Measurements from ENCODE around the gene SRMS.

SRMS gene

DNA sequence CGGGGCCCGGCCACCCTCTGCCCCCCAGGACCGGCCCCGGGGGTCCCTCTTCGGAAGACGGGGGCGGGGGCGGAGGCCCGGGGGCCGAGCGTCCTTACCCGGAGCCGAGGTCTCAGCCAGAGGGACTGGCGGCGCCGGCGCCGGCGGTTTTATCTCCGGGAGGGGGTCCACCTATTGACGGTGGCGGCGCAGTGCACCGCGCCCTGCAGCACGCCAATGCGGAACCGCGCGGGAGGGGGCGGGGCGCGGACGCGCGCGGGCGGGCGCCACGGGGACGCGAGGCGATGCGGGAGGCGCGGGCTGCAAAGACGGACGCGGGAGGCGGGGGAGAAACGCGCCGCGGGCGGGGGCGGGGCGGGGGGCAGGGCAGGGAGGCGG is 48.6 kb downstream of the SRMS start, which contains the start of gene EEF1A2:
TSS of gene EEF1A2 (minus strand) at position 124 of the 378 bp plus-strand sequence. CDS start 1,320 bp downstream, outside the sequence.
- no peak for DNase-seq

DNA sequence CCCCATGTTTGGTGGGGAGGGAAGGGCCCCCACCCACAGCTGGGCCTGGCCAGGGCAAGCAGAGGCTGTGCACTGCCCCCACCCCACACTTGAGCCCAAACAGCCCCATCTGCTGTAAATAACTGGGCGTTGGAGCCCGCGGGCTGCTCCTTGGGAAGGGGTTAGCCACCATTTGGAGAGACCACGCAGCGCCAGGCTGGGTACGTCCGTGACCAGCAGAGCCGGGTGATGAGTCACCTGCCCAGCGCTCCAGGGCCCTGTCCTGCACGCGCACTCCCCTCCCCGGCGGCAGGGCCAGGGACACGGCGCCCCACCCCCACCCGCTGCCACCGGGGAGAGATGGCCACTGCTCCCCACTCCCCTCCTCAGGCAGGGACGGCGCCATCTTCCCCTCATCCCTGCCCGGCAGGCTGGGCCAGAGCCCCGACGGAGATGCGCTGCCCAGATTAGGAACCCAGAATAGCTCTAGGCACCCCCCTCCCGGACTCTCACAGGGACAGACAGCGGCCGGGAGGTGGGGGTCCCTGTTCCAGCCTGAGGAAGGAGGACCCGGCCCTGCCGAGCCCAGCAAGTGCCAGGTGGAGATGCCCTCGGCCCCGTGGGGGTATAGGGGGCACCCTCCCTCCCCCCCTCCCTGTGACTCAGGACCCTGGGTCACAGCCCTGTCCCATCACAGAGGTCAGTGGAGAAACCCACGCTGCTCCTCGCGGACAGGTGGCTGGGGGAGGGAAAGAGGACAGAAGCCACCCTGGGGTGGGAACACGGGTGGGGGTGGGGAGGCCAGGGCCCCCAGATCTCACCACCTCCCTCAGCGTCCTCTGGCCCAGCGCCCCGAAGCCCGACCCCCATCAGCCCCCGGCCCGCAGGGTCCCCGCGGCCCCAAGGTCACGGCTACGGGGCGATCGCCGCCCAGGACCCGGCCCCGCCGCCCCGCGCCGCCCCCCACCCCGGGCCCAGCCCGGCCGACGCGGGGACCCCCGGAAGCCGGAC is 49.3 kb downstream of the SRMS start:
- DNase-seq: no peak

DNA sequence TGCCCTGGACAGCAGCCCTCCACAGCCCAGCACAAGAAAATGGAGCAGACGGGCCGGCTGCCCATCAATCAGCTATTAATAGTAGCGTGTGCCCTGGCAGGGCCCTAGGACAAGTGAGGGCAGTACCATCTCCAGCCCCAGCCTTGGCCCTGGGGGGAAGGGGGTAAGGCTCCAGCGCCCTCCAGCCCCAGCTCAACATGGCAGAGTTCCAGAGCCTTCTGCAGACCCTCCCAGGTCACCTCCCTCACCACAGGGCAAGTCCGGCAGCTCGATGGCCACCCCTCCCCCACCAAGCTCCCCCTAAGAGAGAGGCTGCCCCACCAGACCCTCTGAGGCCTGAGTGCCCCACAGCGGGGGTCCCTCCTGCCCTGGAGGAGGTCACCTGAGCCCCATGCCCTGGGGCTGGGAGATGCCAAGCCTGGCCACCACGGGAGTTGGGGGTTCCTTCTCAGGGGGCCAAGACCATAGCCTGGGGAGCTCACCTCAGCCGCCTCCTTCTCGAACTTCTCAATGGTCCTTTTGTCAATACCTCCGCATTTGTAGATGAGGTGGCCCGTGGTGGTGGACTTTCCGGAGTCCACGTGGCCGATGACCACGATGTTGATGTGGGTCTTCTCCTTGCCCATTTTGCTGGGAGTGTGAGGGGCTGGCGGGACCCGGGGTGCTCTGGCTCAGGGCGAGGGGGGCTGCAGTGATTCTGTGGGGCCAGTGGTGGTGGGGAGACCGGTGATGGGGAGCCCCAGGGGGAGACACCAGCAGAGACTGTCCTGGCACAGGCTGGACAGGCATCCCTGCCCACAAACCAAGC is 50.2 kb downstream of the SRMS start:
- DNase-seq: no peak

DNA sequence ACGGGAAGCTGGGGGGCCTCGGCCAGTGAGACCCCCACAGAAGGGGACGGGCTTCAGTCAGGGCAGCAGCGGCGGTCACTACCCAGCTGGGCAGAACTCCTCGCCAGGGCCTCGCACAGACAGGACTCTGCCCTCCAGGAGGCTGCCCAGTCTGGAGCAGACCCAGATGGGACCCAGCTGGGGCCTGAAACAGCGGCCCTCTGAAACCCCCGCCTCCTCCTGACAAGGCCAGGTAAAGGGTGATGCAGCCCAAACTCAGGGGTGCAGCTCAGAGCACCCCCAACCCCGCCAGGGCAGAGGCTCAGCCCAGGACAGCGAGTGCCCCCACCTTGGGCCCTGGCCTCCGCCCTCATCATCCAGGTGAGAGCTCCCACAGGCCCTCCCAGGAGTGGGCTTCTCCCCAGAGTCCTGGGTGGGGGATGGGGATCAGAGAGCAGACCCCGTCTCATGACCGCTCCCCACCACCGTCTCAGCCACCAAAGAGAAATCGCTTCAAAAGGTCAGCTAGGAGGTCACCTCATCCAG is 50.9 kb downstream of the SRMS start:
- DNase-seq: no peak

DNA sequence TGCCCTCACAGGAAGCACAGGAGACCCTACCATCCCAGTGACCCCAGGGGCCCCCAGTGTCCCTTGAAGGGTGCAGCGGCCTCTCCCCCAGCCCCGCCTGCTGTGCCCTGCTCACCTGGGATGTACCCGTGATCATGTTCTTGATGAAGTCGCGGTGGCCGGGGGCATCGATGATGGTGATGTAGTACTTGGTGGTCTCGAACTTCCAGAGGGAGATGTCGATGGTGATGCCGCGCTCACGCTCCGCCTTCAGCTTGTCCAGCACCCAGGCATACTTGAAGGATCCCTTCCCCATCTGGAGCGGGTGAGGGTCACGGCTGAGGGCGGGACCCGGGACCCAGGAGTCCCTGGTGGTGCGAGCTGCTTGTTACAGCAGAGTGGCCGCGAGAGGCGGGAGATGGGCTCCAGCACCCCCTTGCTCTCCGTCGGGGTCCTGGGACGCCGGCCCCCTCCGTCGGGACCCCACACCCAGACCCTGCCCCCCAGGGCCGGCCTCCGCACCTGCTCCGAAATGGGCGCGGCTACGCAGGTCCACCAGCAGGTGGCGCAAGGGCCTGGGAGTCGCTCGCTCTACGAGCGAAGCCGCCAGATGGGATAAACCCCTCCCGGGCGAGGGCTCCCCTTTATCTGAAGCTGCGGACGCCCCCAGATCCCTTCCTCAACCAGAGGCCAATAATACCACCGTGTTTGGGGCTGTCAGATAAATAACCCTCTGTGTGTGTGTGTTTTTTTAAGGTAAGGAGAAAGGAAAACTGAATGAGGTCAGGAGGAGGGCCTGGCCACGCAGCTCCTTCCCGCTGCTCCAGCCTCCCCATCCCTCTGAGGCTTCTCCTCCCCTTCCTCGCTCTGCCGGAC is 51.6 kb downstream of the SRMS start:
- DNase-seq: no peak

DNA sequence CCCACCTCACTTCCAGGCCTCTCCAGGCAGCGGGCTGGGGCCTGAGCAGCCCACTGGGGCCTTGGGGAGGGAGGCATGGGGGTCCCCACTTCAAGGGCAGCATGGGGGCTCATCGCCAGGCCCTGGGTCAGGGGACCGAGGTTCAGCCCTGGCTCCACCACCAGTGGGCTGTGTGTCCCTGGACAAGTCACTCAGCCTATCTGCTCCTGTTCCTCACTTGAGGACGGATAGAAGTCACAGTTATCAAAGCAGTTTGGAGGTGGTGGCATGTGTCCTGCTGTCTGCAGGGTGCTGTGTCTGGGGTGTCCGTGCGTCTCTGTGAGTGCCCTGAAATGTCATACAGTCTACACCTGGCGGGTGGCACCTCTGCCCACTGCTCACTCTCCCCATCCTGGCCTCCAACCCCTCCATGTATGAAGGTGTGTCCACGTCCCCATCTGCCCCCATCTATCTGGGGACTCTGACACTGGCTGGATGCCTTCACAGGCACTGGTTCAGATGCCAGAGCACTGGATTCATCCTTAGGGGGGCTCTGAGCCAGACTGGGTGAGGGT is 52.3 kb downstream of the SRMS start:
- no peak for DNase-seq

DNA sequence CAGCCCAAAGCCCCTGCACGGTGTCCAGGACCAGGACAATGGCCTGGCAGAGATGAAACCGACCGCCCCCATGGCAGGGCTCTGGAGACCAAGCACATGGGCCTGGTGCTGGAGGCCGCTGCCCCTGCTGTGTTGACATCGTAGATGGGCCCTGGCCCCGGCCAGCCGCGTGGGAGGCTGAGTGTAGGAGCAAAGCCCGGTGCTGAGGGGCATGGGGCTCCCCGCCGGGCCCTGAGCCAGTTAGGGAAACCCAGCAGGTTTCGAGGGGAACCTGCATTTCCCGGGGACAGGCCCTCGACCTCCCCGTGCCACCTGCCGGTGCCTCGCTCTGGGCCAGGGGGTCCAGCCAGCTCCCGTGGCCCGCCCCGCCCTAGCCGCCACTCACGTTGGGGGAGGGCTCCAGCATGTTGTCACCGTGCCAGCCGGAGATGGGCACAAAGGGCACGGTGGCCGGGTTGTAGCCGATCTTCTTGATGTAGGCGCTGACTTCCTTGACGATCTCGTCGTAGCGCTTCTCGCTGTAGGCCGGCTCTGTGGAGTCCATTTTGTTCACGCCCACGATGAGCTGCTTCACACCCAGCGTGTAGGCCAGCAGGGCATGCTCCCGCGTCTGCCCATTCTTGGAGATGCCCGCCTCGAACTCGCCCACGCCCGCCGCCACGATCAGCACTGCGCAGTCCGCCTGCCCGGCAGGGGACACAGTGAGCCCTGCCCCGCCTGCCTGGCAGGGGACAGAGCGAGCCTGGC is 53.0 kb downstream of the SRMS start:
- DNase-seq: no peak

DNA sequence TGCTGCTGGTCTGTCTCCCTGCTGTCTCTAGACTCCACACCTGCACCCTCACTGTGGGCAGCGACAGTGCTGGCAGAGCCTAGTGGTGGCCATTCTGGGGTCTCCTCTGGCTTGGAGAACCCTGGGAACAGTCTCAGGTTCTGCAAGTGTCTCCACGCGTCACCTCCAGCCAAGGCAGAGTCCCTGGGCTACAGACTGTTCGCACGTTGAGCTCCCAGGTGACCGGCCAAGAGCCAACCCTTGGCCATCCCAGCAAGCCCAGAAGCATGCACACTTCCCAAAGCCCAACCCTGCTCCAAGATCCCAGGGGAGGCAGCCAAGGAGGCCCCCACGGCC is 53.5 kb downstream of the SRMS start:
- no peak for DNase-seq

DNA sequence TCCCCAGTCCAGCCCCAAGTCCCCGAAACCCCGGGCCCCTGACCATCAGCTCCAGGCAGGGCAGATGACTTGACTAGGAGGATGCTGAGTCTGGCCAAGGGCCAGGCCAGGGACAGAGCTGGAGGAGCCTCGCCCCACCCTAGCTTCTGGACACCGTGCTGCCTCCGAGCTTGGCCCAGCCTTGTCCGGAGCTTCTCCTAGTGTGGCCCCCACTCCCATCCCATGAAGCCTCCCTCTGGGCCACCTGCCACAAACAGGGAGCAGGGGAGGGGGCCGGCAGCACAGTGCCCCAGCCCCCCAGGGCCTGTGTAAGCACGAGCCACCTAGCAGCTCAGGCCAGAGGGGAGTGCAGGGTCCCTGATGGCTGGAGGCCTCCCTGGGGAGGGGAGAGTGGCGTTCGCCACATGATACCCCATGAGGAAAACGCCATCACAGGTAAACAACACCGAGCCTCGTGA is 54.0 kb downstream of the SRMS start:
- no peak for DNase-seq

DNA sequence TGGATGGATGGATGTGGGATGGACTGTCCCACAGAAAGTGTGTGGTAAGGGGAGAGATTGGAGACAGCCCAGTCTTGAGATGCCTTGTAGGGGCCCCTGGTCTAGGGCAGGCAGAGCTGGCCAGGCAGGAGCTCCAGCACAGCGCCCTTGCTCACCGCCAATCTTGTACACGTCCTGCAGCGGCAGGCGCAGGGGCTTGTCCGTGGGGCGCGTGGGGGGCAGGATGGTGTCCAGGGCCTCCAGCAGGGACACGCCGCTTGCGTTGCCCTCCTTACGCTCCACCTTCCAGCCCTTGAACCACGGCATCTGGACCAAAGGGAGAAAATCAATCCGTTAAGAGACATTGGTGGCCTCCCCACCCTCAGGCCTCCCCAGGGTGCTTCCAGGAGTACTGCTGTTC is 54.6 kb downstream of the SRMS start:
- no peak for DNase-seq

DNA sequence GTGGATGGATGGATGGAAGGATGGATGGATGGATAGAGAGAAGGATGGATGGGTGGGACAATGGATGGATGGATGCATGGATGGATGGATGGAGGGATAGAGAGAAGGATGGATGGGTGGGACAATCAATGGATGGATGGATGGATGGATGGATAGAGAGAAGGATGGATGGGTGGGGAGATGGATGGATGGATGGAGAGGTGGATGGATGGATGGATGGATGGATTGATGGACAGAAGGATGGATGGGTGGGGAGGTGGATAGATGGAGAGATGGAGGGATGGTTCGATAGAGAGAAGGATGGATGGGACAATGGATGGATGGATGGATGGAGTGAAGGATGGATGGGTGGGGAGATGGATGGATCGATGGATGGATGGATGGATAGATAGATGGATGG is 55.0 kb downstream of the SRMS start:
- DNase-seq: no peak

DNA sequence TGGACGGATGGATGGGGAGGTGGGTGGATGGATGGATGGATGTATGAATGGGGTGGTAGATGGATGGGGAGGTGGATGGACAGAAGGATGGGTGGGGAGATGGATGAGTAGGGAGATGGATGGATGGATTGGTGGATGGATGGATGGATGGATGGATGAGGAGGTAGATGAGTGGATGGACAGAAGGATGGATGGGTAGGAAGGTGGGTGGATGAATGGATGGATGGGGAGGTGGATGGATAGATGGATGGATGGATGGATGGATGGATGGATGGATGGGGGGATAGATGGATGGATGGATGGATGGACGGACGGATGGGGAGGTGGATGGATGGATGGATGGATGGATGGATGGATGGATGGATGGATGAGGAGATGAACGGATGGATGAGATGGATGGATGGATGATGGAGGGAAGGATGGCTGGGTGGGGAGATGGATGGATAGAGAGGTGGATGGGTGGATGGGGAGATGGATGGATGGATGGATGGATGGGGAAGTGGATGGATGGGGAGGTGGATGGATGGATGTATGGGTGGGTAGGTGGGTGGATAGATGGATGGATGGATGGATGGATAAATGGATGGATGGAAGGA is 55.8 kb downstream of the SRMS start:
- DNase-seq: no peak

DNA sequence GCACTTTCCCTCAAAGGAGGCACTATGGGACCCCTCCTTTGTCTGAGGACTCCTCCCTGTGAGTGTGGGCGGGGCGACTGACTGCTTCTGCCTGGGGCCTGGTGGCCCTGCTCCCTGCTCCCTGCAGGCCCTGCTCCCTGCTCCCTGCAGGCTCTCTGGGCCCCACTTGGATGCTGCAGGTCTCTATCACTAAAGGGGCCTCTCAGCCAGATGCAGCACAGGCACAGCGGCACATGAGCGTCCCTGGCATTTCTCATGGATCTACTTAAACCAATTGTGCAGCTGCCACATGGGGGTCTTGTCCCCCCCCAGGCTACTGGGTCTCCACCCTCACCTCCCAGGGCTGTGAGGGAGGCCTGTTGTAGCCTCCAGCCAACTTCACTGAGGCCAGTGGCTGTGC is 56.5 kb downstream of the SRMS start:
- no peak for DNase-seq
